Muscle of leg (tissue), 16 donors: Measurements from ENCODE around the gene LMBRD1. TPM values are rescaled to one million over a fixed set of nuclear protein-coding genes. Genes with fewer than 3 reads are reported as not detected.

Experiments used
- DNase-seq: peaks from one replicate; pipeline ENCODE4 v3.0.0; 2013
- H3K27ac ChIP-seq: one replicate; pipeline ENCODE4 v1.5.1; 2013; ENCODE audit warnings: mild to moderate bottlenecking, low read length, control low read depth
- H3K27me3 ChIP-seq: one replicate; pipeline ENCODE4 v1.6.1; 2013; ENCODE audit warnings: low read length; ENCODE audit not compliant: control insufficient read depth, insufficient read depth
- H3K36me3 ChIP-seq: one replicate; pipeline ENCODE4 v1.6.1; 2013; ENCODE audit warnings: low read length; ENCODE audit not compliant: control insufficient read depth, insufficient read depth
- H3K4me1 ChIP-seq: one replicate; pipeline ENCODE4 v1.6.1; 2013; ENCODE audit warnings: low read length; ENCODE audit not compliant: control insufficient read depth, insufficient read depth
- H3K4me3 ChIP-seq: one replicate; pipeline ENCODE4 v1.5.1; 2013; ENCODE audit warnings: low read length, control low read depth
- H3K9me3 ChIP-seq: replicated peaks from 2 replicates; pipeline ENCODE4 v1.6.1; 2013; ENCODE audit warnings: low read depth, low read length; ENCODE audit not compliant: control insufficient read depth
- WGBS: methylation state at CpG from one replicate; pipeline ENCODE4 v1.1.5; 2013; ENCODE audit warnings: missing lambda C conversion rate; ENCODE audit not compliant: insufficient coverage; 5-methylcytosine and 5-hydroxymethylcytosine counted together
- long read RNA-seq, 11 donors: transcript quantifications; one replicate each; lab custom pipeline, GENCODE V29; 2026
- polyA plus RNA-seq, 8 donors: library from polyadenylated mRNA; unstranded; fragments of 120-200 nt; gene quantifications; one replicate each; pipeline versions ENCODE4 v1.2.1 to v1.2.3, GENCODE V29; 2013; ENCODE audit warnings: inconsistent platforms in 1 of 8, low replicate concordance in 1 of 8; ENCODE audit not compliant: insufficient read length in 8 of 8, insufficient read depth in 1 of 8
- total RNA-seq: library from RNA; stranded (reverse); fragments of 120-200 nt; gene quantifications from one replicate; pipeline ENCODE4 v1.2.4, GENCODE V29; 2013

The LMBRD1 gene
- 24.9 TPM for total RNA-seq
- polyA plus RNA-seq, result 10 to 100 TPM; 27.1 to 34.6 (median 30.3) TPM
- long read RNA-seq, donor 1, partial matches to known transcripts, result 0 of 2 reads
- long read RNA-seq, donor 1, other reads (novel, unspliced or antisense), result 0 of 2 reads
- long read RNA-seq, donor 2, partial matches to known transcripts, result 0 of 2 reads
- long read RNA-seq, donor 2, other reads (novel, unspliced or antisense), result 0 of 2 reads
- long read RNA-seq, donor 3, transcript LMBRD1-202 (16 exons, 2,264 nt), result major isoform, 14 of 21 reads
- long read RNA-seq, donor 3, partial matches to known transcripts, result 0 of 21 reads
- long read RNA-seq, donor 3, other reads (novel, unspliced or antisense), result 0 of 21 reads
- long read RNA-seq, donor 4, transcript LMBRD1-202 (16 exons, 2,264 nt), result major isoform, 6 of 9 reads
- long read RNA-seq, donor 4, partial matches to known transcripts, result 0 of 9 reads
- long read RNA-seq, donor 4, other reads (novel, unspliced or antisense), result 0 of 9 reads
- long read RNA-seq, donor 5, transcript LMBRD1-202 (16 exons, 2,264 nt), result major isoform, 12 of 18 reads
- long read RNA-seq, donor 5, partial matches to known transcripts, result 0 of 18 reads
- long read RNA-seq, donor 5, other reads (novel, unspliced or antisense), result 0 of 18 reads
- long read RNA-seq, donor 6, transcript LMBRD1-202 (16 exons, 2,264 nt), result major isoform, 9 of 21 reads
- long read RNA-seq, donor 6, partial matches to known transcripts, result 7 of 21 reads
- long read RNA-seq, donor 6, other reads (novel, unspliced or antisense), result 0 of 21 reads
- long read RNA-seq, donor 7, transcript LMBRD1-202 (16 exons, 2,264 nt), result major isoform, 8 of 27 reads
- long read RNA-seq, donor 7, partial matches to known transcripts, result 14 of 27 reads
- long read RNA-seq, donor 7, other reads (novel, unspliced or antisense), result 0 of 27 reads
- long read RNA-seq, donor 8, transcript LMBRD1-202 (16 exons, 2,264 nt), result major isoform, 13 of 17 reads
- long read RNA-seq, donor 8, partial matches to known transcripts, result 0 of 17 reads
- long read RNA-seq, donor 8, other reads (novel, unspliced or antisense), result 0 of 17 reads
- long read RNA-seq, donor 9, transcript LMBRD1-202 (16 exons, 2,264 nt), result major isoform, 7 of 15 reads
- long read RNA-seq, donor 9, partial matches to known transcripts, result 8 of 15 reads
- long read RNA-seq, donor 9, other reads (novel, unspliced or antisense), result 0 of 15 reads
- long read RNA-seq, donor 10, transcript LMBRD1-202 (16 exons, 2,264 nt), result major isoform, 11 of 13 reads
- long read RNA-seq, donor 10, partial matches to known transcripts, result 0 of 13 reads
- long read RNA-seq, donor 10, other reads (novel, unspliced or antisense), result 0 of 13 reads
- long read RNA-seq, donor 11, transcript LMBRD1-202 (16 exons, 2,264 nt), result major isoform, 8 of 10 reads
- long read RNA-seq, donor 11, partial matches to known transcripts, result 0 of 10 reads
- long read RNA-seq, donor 11, other reads (novel, unspliced or antisense), result 0 of 10 reads

- H3K4me3 ChIP-seq, result peak within 1 kb of the TSS; percentile 80
- H3K9me3 ChIP-seq, result no peaks in the 10 kb centered on the region
- H3K27ac ChIP-seq, result peak within 1 kb of the TSS; percentile 96
- H3K36me3 ChIP-seq, result no peaks in the 10 kb centered on the region
- H3K4me1 ChIP-seq, result peaks cover 4% of the 10 kb centered on the region
- no peaks in the 10 kb centered on the region for H3K27me3 ChIP-seq
- under 1% methylated on average over 27 of the region's 39 CpGs for WGBS
- peak; percentile 97 for DNase-seq
These were observed at the start of gene LMBRD1 for GRCh38 chr6:69796642-69797390. Gene LMBRD1 (minus strand): TSS chr6:69797010. CDS start chr6:69796881, 129 bp downstream.

- Histone ChIP-seq H3K27me3 (no peaks in the 10 kb centered on the region), H3K4me1 (no peaks in the 10 kb centered on the region), H3K4me3 (no peak overlapping the region), H3K9me3 (no peaks in the 10 kb centered on the region), H3K36me3 (no peaks in the 10 kb centered on the region), H3K27ac (no peak overlapping the region)
- WGBS, result 78% methylated on average over 2 of the region's 2 CpGs
- no peak for DNase-seq
These were observed 49.5 kb upstream of the LMBRD1 start for GRCh38 chr6:69846312-69846711.

GRCh38 chr6:69843189-69843588 lies 46.4 kb upstream of the LMBRD1 start:
- Histone ChIP-seq H3K27ac (no peak overlapping the region), H3K36me3 (no peaks in the 10 kb centered on the region), H3K4me1 (no peaks in the 10 kb centered on the region), H3K9me3 (no peaks in the 10 kb centered on the region), H3K27me3 (no peaks in the 10 kb centered on the region), H3K4me3 (no peak overlapping the region)
- no peak for DNase-seq
- WGBS, result no CpG with 5 or more reads among the region's 1 CpG

GRCh38 chr6:69841862-69842261 lies 45.1 kb upstream of the LMBRD1 start:
- no peak overlapping the region for H3K27ac ChIP-seq
- H3K27me3 ChIP-seq, result no peaks in the 10 kb centered on the region
- no CpG with 5 or more reads among the region's 1 CpG for whole genome bisulfite sequencing
- no peaks in the 10 kb centered on the region for H3K4me1 ChIP-seq
- no peaks in the 10 kb centered on the region for H3K36me3 ChIP-seq
- no peaks in the 10 kb centered on the region for H3K9me3 ChIP-seq
- no peak overlapping the region for H3K4me3 ChIP-seq
- no peak for DNase-seq

- no CpG with 5 or more reads among the region's 5 CpGs for WGBS
- Histone ChIP-seq H3K4me3 (no peak overlapping the region), H3K36me3 (no peaks in the 10 kb centered on the region), H3K9me3 (no peaks in the 10 kb centered on the region), H3K27ac (no peak overlapping the region), H3K27me3 (no peaks in the 10 kb centered on the region), H3K4me1 (no peaks in the 10 kb centered on the region)
- peak; percentile 84 for DNase-seq
These were observed 38.8 kb upstream of the LMBRD1 start for GRCh38 chr6:69835414-69836179.

GRCh38 chr6:69832558-69832957 lies 35.7 kb upstream of the LMBRD1 start:
- no peaks in the 10 kb centered on the region for H3K4me1 ChIP-seq
- H3K9me3 ChIP-seq, result no peaks in the 10 kb centered on the region
- no peaks in the 10 kb centered on the region for H3K27me3 ChIP-seq
- no peak for DNase-seq
- no peak overlapping the region for H3K4me3 ChIP-seq
- no peaks in the 10 kb centered on the region for H3K36me3 ChIP-seq
- H3K27ac ChIP-seq, result no peak overlapping the region

- no CpG with 5 or more reads among the region's 2 CpGs for WGBS
These were observed 30.6 kb upstream of the LMBRD1 start for GRCh38 chr6:69827276-69827893.

GRCh38 chr6:69825904-69826303 lies 29.1 kb upstream of the LMBRD1 start:
- Histone ChIP-seq H3K4me3 (no peak overlapping the region), H3K9me3 (no peaks in the 10 kb centered on the region), H3K27me3 (no peaks in the 10 kb centered on the region), H3K36me3 (no peaks in the 10 kb centered on the region), H3K4me1 (no peaks in the 10 kb centered on the region), H3K27ac (no peak overlapping the region)
- no peak for DNase-seq
- 100% methylated on average over 1 of the region's 1 CpG for WGBS

More at GRCh38 chr6:69827276-69827893, 30.6 kb upstream of the LMBRD1 start:
- no peaks in the 10 kb centered on the region for H3K36me3 ChIP-seq
- H3K4me3 ChIP-seq, result no peak overlapping the region
- H3K27ac ChIP-seq, result no peak overlapping the region
- no peaks in the 10 kb centered on the region for H3K9me3 ChIP-seq
- DNase-seq, result no peak
- H3K27me3 ChIP-seq, result no peaks in the 10 kb centered on the region
- no peaks in the 10 kb centered on the region for H3K4me1 ChIP-seq
